GM10266 (cell line): ENCODE results near the gene COL23A1.

ENCODE experiments used
- DNase-seq: peaks from one replicate; pipeline ENCODE4 v3.0.0; 2012; ENCODE audit errors: extremely low spot score
- TF ChIP-seq, protein P1 (sequence below): IDR thresholded peaks from 2 replicates; pipeline ENCODE4 v1.5.1; 2012; ENCODE audit warnings: mild to moderate bottlenecking, low read depth; ENCODE audit not compliant: control insufficient read depth, insufficient read depth; ENCODE audit errors: missing control alignments

COL23A1 gene

GRCh38 chr5:178580271-178580955 lies 9.8 kb downstream of the COL23A1 start:
- DNase-seq = no peak
- TF ChIP-seq, protein P1, sequence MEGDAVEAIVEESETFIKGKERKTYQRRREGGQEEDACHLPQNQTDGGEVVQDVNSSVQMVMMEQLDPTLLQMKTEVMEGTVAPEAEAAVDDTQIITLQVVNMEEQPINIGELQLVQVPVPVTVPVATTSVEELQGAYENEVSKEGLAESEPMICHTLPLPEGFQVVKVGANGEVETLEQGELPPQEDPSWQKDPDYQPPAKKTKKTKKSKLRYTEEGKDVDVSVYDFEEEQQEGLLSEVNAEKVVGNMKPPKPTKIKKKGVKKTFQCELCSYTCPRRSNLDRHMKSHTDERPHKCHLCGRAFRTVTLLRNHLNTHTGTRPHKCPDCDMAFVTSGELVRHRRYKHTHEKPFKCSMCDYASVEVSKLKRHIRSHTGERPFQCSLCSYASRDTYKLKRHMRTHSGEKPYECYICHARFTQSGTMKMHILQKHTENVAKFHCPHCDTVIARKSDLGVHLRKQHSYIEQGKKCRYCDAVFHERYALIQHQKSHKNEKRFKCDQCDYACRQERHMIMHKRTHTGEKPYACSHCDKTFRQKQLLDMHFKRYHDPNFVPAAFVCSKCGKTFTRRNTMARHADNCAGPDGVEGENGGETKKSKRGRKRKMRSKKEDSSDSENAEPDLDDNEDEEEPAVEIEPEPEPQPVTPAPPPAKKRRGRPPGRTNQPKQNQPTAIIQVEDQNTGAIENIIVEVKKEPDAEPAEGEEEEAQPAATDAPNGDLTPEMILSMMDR = no peak

- TF ChIP-seq, protein P1 = no peak
- no peak for DNase-seq
Observed at GRCh38 chr5:178577944-178578343, 12.2 kb downstream of the COL23A1 start.

GRCh38 chr5:178577376-178577839 lies 12.8 kb downstream of the COL23A1 start:
- DNase-seq = no peak
- TF ChIP-seq, protein P1 = no peak

DNA sequence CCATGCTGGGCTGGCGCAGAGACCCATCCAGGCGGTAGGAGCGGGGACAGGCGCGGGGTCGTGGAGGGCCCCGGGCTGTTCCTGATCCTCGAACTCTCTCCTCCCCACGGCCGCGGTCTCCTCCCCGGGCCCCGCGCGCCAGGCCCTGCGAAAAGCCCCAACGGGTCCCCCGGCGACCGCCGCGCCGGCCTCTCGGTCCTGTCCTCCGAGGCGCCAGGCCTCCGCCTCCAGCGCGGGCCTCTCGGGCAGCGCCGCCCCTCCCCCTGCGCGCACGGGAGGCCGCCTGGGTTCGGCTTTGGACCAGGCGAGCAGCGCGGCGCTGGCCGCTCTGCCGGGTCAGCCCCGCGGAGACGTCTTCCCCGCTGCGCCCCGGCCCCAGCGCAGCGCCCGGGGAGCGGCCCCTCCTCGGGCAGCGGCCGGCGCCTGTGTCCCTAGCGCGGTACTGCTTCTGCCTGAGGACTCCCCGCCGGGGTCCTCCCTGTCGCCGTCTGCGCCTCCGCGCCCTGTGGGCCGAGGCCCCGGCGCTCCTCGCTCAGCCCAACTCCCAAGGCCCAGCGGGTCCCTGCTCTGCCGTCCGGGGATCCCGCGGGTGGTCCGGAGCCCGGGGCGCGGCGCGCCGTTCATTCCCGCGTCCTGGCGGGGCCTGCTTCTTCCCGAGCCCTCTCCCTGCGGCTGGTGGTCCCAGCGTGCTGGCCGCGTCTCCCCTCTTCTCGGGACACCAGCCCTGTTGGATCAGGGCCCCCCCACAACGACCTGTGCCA lies 13.4 kb downstream of the COL23A1 start:
- TF ChIP-seq, protein P1 = no peak
- DNase-seq = no peak

- no peak for DNase-seq
- TF ChIP-seq, protein P1 = no peak
Observed at GRCh38 chr5:178573216-178573615, 17.0 kb downstream of the COL23A1 start.

- TF ChIP-seq, protein P1 = no peak
- DNase-seq = no peak
Observed at GRCh38 chr5:178572617-178573016, 17.6 kb downstream of the COL23A1 start.

GRCh38 chr5:178569485-178569884 lies 20.7 kb downstream of the COL23A1 start:
- TF ChIP-seq, protein P1 = no peak
- DNase-seq = no peak
